ENCODE data around the gene LGR5.

Gene LGR5

DNA sequence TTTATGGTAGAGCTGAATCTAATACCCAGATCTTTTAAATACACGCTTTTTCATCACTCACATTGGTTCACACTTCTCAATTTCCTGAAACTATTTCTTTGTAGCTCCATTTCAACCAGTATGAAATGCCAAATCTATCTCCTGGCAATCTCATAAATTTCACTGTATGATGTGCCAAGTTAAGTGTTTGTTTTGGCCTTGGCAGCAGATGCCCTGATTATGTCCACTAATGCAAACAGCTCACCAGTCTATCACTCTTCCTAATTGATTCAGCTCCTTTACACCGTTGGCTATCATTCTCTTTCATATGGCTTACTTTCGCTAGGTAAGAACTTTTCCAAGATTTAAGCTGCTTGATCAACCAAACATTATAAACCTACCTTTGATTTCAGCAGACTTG is 165.4 kb downstream of the LGR5 start:
- DNase-seq: no peak

DNA sequence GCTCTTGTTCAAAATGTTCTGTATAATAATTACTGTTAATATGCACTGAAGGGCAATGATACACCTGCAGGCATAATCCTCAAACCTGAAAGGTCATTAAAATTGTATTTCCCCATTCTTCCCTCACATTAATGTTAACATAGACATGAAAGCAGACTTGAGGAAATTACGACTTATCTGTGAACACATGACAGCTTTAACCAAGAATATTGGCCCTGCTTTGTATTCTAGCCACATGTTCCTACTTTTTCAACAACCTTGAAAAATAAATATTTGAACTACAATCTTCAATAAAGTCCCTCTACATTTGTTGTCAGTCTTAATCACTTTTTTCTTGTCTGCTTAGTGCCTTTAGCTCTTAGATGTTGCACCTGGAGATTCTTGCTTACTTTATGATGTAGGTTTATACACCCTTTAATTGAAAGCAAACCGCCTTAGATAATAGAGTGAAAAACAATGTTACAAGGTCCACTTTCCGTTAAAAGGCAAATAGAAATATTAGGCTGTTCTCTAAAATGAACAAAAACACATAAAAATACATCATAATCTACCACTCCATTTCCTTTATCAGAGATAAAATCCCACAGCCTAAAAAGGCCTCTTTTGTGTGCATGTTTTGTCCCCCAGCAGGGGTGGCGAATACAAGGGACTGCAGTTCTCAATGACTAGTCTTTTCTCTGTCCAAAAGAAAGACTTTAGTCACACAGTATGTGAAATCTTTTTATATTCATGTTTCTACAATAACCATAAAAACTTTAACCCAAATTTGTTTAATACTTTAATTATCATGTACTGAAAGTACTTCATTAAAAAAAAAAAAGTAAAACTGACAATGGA is 168.1 kb downstream of the LGR5 start:
- DNase-seq: no peak

DNA sequence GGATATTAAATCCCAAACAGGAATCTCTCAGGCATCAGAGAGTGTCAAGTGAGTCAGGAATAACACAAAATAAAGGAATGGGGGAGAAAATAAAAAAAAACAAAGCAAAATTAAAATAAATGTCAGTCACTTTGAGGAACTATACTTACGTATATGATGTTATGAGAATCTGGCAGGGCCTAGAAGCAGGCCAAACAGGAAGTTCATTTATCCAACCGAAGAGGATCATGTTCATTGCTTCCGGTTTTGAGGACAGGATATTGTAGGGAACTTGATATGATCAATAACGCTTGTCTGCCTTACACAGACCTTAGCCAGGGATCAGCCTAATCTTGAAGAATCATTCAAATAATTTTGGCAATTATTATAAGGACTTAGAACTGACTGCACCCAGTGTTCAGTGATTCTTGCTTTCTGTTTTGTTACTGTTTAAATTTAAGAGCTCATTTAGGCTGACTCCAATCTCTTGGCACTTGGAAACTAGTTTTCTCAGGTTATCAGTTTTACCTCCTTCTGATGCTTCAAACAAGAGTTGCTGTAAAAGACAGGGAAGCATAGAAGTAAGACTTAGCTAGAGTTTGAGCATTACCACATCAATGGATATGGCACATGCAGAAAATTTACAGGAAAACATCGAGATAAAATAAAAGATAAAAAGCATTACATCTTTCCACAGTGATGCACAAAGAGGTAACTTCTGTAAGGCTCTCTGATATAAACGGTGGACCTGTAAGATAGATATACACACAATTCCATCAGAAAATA is 170.6 kb downstream of the LGR5 start:
- no peak for DNase-seq

DNA sequence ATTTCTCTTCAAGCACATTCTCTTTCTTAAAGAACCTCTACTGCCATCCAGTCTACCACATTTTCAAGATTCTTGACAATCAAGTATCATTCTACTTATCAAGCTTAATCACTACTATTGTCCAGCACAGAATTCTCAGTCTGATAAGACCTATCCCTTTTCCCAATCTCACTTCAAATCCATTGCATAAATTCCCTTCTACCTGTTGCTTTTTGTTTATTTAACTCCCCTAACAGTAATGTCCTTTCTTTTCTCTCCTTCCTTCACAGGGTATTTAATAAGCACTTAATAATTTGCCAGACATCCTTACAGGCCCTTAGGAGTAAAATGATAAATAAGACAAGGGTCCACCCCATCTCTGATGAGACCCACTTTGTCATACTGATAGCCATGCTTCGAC is 182.3 kb downstream of the LGR5 start:
- DNase-seq: no peak

- no peak for DNase-seq
Observed at GRCh38 chr12:71625476-71625875, 185.9 kb downstream of the LGR5 start.

DNA sequence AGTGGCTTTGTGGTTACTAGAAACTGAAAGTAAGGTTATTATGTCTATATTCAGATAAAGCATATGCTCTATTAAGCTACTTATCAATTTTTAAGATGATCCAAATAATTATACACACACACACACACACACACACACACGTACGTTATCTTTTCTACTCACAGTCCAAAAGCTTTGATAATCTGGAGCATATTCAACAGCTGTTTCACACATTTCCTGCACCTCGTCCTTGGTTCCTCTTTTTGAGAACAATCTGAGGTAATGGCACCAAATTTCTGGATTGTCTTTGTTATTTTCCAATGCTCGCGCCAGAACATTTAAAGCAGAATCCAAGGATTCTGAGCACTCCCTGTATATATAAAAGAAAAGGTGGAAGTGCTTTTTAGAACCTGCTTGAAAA is 186.5 kb downstream of the LGR5 start:
- no peak for DNase-seq

GRCh38 chr12:71626768-71627167 is 187.2 kb downstream of the LGR5 start:
- DNase-seq: no peak

DNA sequence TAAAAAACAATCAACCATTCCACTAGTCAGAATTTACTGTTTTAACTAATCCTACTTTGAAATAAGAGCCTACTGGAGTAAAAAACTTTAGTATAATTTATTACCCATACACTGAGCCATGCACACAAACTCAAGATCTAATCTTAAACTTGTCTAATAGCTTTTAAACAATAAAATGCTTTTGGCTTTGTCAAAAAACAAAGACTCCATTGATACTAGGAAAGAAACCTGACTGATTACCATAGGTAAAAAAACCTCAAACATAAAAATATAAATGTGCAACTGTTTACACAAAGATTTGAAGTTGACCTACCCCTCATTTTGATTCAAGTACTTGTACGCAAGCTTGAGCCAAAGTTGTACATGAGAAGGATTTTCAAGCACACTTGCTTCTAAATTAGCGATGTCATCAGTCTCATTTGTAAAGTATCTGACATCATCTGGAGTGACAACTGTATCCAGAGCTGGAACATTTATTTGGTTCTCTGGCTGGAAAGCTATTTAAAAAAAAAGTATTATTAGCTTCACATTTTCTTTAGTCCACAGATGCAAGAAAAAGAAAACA is 187.9 kb downstream of the LGR5 start:
- DNase-seq: no peak

Data from activated CD4-positive, alpha-beta T cell treated with anti-CD3 and anti-CD28 coated beads, Interleukin-2, Interleukin-6, amounts not matched to agents 100 ng/mL and 50 ng/mL, durations not matched to agents 16 hours and 8 hours (primary cell).